ENCODE data around the gene CATSPER2.
"Not testable (repeated sequence)": the region's sequence is repeated elsewhere in the genome, so short reads cannot be mapped to it uniquely, and the experiment has no call there.

Gene CATSPER2

GRCh38 chr15:43648649-43649429 is at the start of gene CATSPER2:
CATSPER2 (minus strand) TSS chr15:43648844; CDS start chr15:43648061, 783 bp downstream.
- no peak for TF ChIP-seq CTCF (IDR thresholded peaks at IDR 0.05; ENCODE audit: low read depth, low read length)
- no peak within 1 kb of the TSS for H3K4me3 ChIP-seq (ENCODE audit: low read depth, low read length)

GRCh38 chr15:43693148-43694022 is 44.7 kb upstream of the CATSPER2 start, which contains the start of gene CKMT1A:
CKMT1A (plus strand) TSS chr15:43693859; CDS start chr15:43694051, 192 bp downstream.
- not testable (repeated sequence) for H3K4me3 ChIP-seq (ENCODE audit: low read depth, low read length)

- H3K4me3 ChIP-seq (ENCODE audit: low read depth, low read length): not testable (repeated sequence)
Measured at GRCh38 chr15:43692679-43693078, 44.0 kb upstream of the CATSPER2 start.

GRCh38 chr15:43689604-43690301 is 41.1 kb upstream of the CATSPER2 start:
- not testable (repeated sequence) for H3K4me3 ChIP-seq (ENCODE audit: low read depth, low read length)

- not testable (repeated sequence) for H3K4me3 ChIP-seq (ENCODE audit: low read depth, low read length)
Measured at GRCh38 chr15:43674175-43674574, 25.5 kb upstream of the CATSPER2 start.

- not testable (repeated sequence) for H3K4me3 ChIP-seq (ENCODE audit: low read depth, low read length)
Measured at GRCh38 chr15:43666177-43666576, 17.5 kb upstream of the CATSPER2 start.

GRCh38 chr15:43663333-43663732 is 14.7 kb upstream of the CATSPER2 start:
- not testable (repeated sequence) for H3K4me3 ChIP-seq (ENCODE audit: low read depth, low read length)

- not testable (repeated sequence) for H3K4me3 ChIP-seq (ENCODE audit: low read depth, low read length)
Measured at GRCh38 chr15:43662293-43662692, 13.6 kb upstream of the CATSPER2 start.

- not testable (repeated sequence) for H3K4me3 ChIP-seq (ENCODE audit: low read depth, low read length)
Measured at GRCh38 chr15:43659727-43660126, 11.1 kb upstream of the CATSPER2 start.

GRCh38 chr15:43649430-43649926 is 834 bp upstream of the CATSPER2 start:
- H3K4me3 ChIP-seq (ENCODE audit: low read depth, low read length): not testable (repeated sequence)

- H3K4me3 ChIP-seq (ENCODE audit: low read depth, low read length): not testable (repeated sequence)
Measured at GRCh38 chr15:43638464-43639204, 10.0 kb downstream of the CATSPER2 start.

- not testable (repeated sequence) for H3K4me3 ChIP-seq (ENCODE audit: low read depth, low read length)
Measured at GRCh38 chr15:43626937-43627336, 21.7 kb downstream of the CATSPER2 start.

GRCh38 chr15:43625106-43625505 is 23.5 kb downstream of the CATSPER2 start:
- no peak overlapping the region for H3K4me3 ChIP-seq (ENCODE audit: low read depth, low read length)
- no peak for TF ChIP-seq CTCF (IDR thresholded peaks at IDR 0.05; ENCODE audit: low read depth, low read length)

GRCh38 chr15:43622068-43622799 is 26.4 kb downstream of the CATSPER2 start:
- H3K4me3 ChIP-seq (ENCODE audit: low read depth, low read length): not testable (repeated sequence)

- H3K4me3 ChIP-seq (ENCODE audit: low read depth, low read length): not testable (repeated sequence)
Measured at GRCh38 chr15:43618700-43619099, 29.9 kb downstream of the CATSPER2 start, which contains the start of gene STRC. STRC (minus strand) TSS chr15:43618800; CDS start chr15:43618722, 78 bp downstream.

- H3K4me3 ChIP-seq (ENCODE audit: low read depth, low read length): not testable (repeated sequence)
Measured at GRCh38 chr15:43617750-43618149, 30.9 kb downstream of the CATSPER2 start.
